Vagina (tissue), 2 donors: ENCODE measurements around the gene EPB41L2.

Source experiments
- CTCF ChIP-seq, 3 experiments: fragments of 450-650 bp in 2 of 3; fragments of 200-600 bp in 1 of 3; sonication (generic) in 1 of 3; IDR thresholded peaks; one replicate each; pipeline ENCODE4 v1.5.1; 2017 to 2019; ENCODE audit warnings: antibody characterized with exemption in 3 of 3, mild to moderate bottlenecking in 2 of 3, moderate library complexity in 2 of 3
- POLR2A ChIP-seq, 2 donors: fragments of 450-650 bp; IDR thresholded peaks; one replicate each; pipeline ENCODE4 v1.6.1; 2017; ENCODE audit warnings: antibody characterized with exemption in 2 of 2, mild to moderate bottlenecking in 2 of 2, moderate library complexity in 2 of 2

DNA sequence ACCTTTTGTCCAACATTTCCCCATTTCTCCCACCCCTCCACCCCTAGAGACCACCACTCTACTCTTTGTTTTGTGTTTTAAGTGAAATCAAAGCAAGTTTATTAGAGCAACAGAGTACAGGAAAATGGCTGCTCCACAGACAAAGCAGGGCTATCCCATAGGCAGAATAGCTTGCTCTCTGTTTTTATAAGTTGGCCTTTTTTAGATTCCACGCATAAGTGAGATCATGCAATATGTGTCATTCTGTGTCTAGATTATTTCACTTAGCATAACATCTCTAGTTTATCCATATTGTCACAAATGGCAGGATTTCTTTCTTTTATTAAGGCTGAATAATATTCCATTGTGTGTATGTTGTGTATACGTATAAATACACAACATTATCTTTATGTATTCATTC, 266.0 kb downstream of the EPB41L2 start:
- no peak for TF ChIP-seq CTCF (IDR thresholded peaks at IDR 0.05)
- no peak for TF ChIP-seq POLR2A (IDR thresholded peaks at IDR 0.05)
